Measurements from ENCODE around the gene PCDHGC3. TPM values are rescaled to one million over a fixed set of nuclear protein-coding genes. Genes with fewer than 3 reads are reported as not detected.

Gene PCDHGC3
- total RNA-seq, 1 experiment from 2014 or later = 1.2 TPM

GRCh38 chr5:141476132-141476911, 556 bp downstream of the PCDHGC3 start:
- ATAC-seq = no peak
- CTCF ChIA-PET = no interaction called here
- H2AFZ ChIP-seq (ENCODE audit: low read depth, low read length, poor library complexity, severe bottlenecking) = no peak overlapping the region
- BruUV-seq (replicated peaks) = no TSS peak
- no peak overlapping the region for H3K27ac ChIP-seq (ENCODE audit: low read depth, low read length)
- RAD21 ChIA-PET (ENCODE audit: low non-redundant PET in 1 of 2, low total read pairs in 2 of 2, uncharacterized antibody in 2 of 2, unreplicated experiment in 2 of 2) = no interaction called here
- H3K79me2 ChIP-seq (ENCODE audit: insufficient read depth, low read length) = no peaks in the 10 kb centered on the region
- POLR2A ChIA-PET = no interaction called here
- no peaks in the 10 kb centered on the region for H3K4me1 ChIP-seq (ENCODE audit: control insufficient read depth in 1 of 2, insufficient read depth in 2 of 2, low read length in 2 of 2)
- no peaks in the 10 kb centered on the region for H3K9me2 ChIP-seq (ENCODE audit: insufficient read depth)
- no peaks in the 10 kb centered on the region for H3K36me3 ChIP-seq (ENCODE audit: control insufficient read depth in 1 of 2, insufficient read depth in 2 of 2, low read length in 2 of 2)
- no peaks in the 10 kb centered on the region for H4K20me1 ChIP-seq (ENCODE audit: insufficient read depth)
- H3K9me3 ChIP-seq (ENCODE audit: control insufficient read depth in 1 of 2, insufficient read depth in 1 of 2, low read depth in 1 of 2, low read length in 2 of 2) = no peaks in the 10 kb centered on the region
- H3K4me3 ChIP-seq (replicated peaks in 1 of 2; ENCODE audit: low read depth in 1 of 2, low read length in 2 of 2) = no peak overlapping the region
- no peak for TF ChIP-seq RAD21 (IDR thresholded peaks at IDR 0.05; ENCODE audit: low read depth)
- no peak for TF ChIP-seq POLR2A (IDR thresholded peaks at IDR 0.05; ENCODE audit: borderline replicate concordance, extremely low read depth, insufficient read depth, insufficient read length)
- no peak for TF ChIP-seq ELF1 (IDR thresholded peaks at IDR 0.05; ENCODE audit: borderline replicate concordance, low read depth)
- no peak for TF ChIP-seq TCF7L2 (IDR thresholded peaks at IDR 0.05; ENCODE audit: borderline replicate concordance, extremely low read depth, insufficient read depth, insufficient read length)
- no peak for TF ChIP-seq REST (IDR thresholded peaks at IDR 0.05; ENCODE audit: low read depth)
- no peak for TF ChIP-seq CTCF (IDR thresholded peaks at IDR 0.05 in 2 of 3, conservative IDR thresholded peaks at IDR 0.05 in 1 of 3; ENCODE audit: borderline replicate concordance in 1 of 3, insufficient read depth in 1 of 3, low read depth in 2 of 3, low read length in 2 of 3)
- TF ChIP-seq FOSL1 (IDR thresholded peaks at IDR 0.05; ENCODE audit: low read depth) = no peak
- no peak for TF ChIP-seq JUND (IDR thresholded peaks at IDR 0.05)
- no peak for TF ChIP-seq ZFX (IDR thresholded peaks at IDR 0.05)
- no peak for TF ChIP-seq SRF (IDR thresholded peaks at IDR 0.05; ENCODE audit: low read depth)
- no peak for TF ChIP-seq EZH2 (IDR thresholded peaks at IDR 0.05)
- TF ChIP-seq EZH2phosphoT487 (IDR thresholded peaks at IDR 0.05; ENCODE audit: borderline replicate concordance) = no peak
- TF ChIP-seq SP1 (IDR thresholded peaks at IDR 0.05; ENCODE audit: low read depth) = no peak
- no peak for TF ChIP-seq EGR1 (IDR thresholded peaks at IDR 0.05; ENCODE audit: low read depth)
- H3K4me2 ChIP-seq (ENCODE audit: low read length) = no peak overlapping the region
- no peak for DNase-seq (ENCODE audit: low read depth, low spot score)
- no peak overlapping the region for H3K9ac ChIP-seq (ENCODE audit: low read length)
- no peaks in the 10 kb centered on the region for H3K27me3 ChIP-seq (ENCODE audit: insufficient read depth, low read length)
- intact Hi-C loops (cut with micrococcal nuclease) = no loop called here
